22Rv1 (cell line): ENCODE measurements around the gene NKAIN1.

Experiments used
- ZFX ChIP-seq: fragments of 450-650 bp; IDR thresholded peaks from 2 replicates; pipeline ENCODE4 v1.6.1; 2017; ENCODE audit warnings: antibody characterized with exemption, borderline replicate concordance
- TF ChIP-seq, protein P1 (sequence below): fragments of 450-650 bp; IDR thresholded peaks from 2 replicates; pipeline ENCODE4 v1.5.1; 2017; ENCODE audit warnings: mild to moderate bottlenecking

- TF ChIP-seq, protein P1, sequence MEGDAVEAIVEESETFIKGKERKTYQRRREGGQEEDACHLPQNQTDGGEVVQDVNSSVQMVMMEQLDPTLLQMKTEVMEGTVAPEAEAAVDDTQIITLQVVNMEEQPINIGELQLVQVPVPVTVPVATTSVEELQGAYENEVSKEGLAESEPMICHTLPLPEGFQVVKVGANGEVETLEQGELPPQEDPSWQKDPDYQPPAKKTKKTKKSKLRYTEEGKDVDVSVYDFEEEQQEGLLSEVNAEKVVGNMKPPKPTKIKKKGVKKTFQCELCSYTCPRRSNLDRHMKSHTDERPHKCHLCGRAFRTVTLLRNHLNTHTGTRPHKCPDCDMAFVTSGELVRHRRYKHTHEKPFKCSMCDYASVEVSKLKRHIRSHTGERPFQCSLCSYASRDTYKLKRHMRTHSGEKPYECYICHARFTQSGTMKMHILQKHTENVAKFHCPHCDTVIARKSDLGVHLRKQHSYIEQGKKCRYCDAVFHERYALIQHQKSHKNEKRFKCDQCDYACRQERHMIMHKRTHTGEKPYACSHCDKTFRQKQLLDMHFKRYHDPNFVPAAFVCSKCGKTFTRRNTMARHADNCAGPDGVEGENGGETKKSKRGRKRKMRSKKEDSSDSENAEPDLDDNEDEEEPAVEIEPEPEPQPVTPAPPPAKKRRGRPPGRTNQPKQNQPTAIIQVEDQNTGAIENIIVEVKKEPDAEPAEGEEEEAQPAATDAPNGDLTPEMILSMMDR: no peak
- TF ChIP-seq ZFX: no peak
Observed at GRCh38 chr1:31219489-31219888, 20.2 kb downstream of the NKAIN1 start.
